ENCODE measurements around the gene TAL2.
"Not testable (repeated sequence)": the region's sequence is repeated elsewhere in the genome, so short reads cannot be mapped to it uniquely, and the experiment has no call there.

The TAL2 gene

DNA sequence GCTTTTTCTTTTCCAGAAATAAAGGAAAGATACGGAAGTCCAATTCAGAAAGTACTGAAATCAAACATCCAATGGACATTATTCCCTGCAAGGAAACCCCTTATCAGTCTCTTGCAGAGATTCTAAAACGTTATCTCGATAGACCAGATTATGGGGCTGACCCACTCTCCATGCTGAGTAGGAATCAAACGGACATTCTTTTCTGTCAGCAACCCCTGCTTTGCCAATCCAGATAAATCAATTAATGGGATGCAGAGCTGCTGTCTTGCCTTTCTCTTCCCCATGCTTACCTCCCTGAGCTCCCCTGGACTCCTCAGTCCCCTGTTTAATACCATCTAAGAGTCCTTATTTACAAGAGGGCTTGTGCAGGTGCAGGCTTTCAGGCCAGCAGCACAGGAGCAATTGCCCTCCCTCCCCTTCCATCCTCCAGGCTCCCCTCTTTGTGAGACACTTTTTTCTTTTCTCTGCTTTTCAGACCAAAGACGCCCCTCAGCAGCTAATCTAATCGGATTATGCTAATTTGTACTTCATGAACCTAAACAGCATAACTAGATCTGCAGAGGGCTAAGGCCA is 14.2 kb downstream of the TAL2 start:
- no peak for DNase-seq (ENCODE audit: low read depth in 2 of 2)

DNA sequence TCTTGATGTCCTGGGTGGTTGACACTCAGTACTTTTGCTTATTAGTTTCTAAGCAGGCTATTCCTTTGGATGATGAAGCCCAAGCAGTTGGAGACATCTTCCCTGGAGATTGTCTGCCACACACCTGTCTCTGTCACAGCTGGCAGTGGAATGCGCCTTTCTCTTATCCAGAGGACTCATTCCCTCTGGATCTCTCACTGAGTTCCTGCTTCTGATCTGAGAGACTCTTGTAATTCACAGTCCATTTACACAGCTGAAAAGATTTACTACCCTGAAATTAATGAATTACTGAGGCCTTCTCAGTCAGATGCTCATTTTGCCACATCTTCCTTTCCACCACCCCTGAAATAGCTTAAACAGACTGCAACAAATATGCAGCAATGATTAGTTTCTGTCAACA is 15.9 kb downstream of the TAL2 start:
- DNase-seq (ENCODE audit: low read depth in 2 of 2), result no peak

DNA sequence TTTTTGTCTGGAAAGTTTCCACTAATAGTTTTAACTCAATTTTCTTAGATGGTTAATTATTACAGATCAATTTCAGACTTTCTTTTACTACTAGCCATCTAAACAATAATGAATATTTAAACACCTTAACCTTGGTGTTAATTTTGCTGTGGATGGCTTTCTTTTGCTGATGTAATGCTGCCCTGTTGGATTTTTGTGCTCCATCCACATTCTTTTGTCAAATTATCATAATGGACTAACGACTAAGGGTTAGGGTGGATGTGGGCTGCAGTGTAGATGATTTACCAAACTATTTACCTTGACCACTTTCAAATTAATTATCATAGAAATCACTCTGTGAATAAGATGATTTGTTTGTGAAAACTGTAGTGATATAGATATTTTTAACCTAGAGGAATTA is 16.5 kb downstream of the TAL2 start:
- no peak for DNase-seq (ENCODE audit: low read depth in 2 of 2)

DNA sequence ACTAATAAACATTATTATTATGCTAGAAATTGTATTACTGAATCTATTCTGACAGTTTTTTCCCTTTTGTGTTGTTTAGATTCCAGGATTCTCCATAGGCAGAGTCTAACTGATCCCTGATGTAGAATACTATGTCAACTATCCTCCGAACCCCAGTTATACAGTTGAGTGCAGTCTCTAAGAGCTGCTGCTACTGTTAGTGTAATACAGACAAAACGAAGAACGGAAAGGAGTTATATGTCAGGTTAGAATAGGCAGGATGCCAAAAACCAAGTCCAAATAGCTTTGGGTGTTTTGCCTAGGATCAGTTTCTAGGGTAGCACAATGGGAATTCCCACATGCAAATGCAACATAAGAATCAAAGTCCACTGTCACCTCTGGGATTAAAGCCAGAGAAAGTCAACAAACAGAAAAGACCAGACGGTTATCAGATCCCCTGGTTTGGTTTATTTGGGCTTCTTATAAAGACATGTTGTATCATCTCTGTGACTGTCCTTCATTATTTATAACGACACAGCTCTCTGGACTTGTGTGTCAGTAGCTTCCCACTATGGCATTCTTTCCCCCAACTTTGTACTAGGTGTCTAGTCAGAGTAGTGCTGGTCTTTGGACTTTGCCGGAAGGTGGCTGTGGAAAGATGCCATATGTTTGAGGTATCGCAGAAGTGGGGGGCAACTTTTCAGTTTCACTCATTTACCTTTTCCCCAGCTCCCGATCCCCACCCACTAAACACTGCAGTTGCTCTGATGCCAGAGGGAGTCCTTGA is 17.2 kb downstream of the TAL2 start:
- no peak for DNase-seq (ENCODE audit: low read depth in 2 of 2)

DNA sequence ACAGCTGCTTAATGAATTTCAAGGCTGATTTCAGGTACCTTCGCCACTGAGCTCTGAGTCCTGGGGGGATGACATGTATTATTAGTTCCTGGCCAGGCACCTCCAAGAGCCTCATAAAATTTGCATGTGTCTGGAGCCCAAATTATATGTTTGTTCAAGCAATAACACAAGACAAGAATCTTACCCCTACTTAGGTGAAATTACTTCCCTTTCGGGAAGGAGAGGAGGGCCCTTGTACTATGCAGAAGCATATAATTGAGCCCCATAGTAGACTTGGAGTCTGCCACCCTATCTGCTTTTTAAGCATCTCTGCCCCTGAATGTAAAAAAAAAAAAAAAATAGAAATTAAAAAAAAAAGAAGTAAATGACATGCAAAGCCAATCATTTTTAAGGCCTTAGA is 19.1 kb downstream of the TAL2 start:
- no peak for DNase-seq (ENCODE audit: low read depth in 2 of 2)

DNA sequence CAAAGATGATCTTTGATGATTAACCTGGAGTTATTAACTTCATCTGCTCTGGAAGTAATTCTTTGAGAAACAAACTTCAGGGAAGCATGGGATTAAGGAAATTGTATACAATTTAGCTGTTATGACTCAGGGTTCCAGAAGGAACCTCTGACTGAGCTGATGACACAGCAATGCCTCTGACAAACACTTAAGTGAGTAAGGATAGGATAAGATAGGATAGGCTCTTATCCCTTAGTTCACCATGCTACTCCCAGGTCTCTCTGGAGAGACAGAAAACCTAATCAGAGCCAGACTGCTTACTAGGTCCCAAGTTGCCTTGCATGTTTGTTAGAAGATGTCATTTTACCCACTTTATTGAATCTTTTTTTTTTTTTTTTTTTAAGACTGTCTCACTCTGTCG is 19.5 kb downstream of the TAL2 start:
- DNase-seq (ENCODE audit: low read depth in 2 of 2), result no peak

DNA sequence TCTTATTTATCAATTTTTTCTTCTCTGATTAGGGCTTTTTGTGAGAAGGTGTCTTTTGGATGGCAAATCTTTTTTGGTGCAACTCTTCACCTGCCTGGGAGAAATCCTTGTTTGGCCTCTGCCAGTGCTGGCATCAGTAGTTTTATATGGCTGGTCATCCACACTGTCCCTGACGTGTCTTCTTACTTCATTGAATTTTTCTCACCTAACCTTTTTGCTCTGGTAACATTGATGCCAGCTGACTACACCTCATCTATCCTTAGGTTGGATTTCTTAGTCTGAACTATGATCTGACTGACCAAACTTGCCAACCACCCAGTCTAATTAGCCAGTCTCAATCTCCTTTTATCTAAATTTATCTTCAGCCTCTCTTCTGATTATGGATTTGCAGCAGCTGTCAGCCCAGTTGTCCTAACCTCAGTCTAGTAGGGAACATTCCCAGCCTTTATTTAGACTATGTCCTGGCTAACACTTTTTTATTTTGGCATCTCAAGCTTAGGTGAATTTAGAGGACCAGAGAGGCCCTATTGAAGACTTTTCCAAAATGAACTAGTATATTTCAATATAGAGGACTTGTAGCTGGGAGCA is 21.5 kb downstream of the TAL2 start:
- no peak for DNase-seq (ENCODE audit: low read depth in 2 of 2)

DNA sequence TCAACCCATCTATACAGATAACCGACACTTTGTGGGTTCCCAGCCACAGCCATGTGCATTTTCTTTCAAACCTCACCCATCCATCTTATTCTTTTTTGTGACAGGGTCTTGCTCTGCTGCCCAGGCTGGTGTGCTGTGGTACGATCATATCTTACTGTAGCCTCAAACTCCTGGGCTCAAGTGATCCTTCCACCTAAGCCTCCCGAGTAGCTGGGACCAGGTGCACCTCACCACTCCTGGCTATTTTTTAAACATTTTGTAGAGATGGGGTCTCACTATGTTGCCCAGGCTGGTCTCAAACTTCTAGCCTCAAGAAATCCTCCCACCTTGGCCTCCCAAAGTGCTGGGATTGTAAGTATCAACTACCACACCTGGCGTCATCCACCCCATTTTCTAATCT is 24.7 kb downstream of the TAL2 start:
- DNase-seq (ENCODE audit: low read depth in 2 of 2), result no peak

DNA sequence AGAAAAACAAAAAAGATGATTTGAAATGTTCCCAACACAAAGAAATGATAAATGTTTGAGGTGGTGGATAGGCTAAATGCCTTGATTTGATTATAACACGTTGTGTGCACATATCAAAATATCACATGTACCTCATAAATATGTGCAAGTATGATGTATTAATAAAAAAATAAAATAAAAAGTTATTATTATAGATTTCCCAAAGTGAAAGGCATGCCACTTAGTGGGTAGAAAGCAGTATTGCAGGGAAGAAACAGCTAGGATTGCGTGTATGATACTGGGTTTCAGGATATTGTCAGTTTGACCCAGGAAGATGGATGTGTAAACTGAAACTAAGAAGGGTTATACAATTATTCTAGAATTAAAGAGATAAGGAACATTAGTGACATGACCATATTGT is 28.5 kb downstream of the TAL2 start:
- DNase-seq (ENCODE audit: low read depth in 2 of 2), result no peak

DNA sequence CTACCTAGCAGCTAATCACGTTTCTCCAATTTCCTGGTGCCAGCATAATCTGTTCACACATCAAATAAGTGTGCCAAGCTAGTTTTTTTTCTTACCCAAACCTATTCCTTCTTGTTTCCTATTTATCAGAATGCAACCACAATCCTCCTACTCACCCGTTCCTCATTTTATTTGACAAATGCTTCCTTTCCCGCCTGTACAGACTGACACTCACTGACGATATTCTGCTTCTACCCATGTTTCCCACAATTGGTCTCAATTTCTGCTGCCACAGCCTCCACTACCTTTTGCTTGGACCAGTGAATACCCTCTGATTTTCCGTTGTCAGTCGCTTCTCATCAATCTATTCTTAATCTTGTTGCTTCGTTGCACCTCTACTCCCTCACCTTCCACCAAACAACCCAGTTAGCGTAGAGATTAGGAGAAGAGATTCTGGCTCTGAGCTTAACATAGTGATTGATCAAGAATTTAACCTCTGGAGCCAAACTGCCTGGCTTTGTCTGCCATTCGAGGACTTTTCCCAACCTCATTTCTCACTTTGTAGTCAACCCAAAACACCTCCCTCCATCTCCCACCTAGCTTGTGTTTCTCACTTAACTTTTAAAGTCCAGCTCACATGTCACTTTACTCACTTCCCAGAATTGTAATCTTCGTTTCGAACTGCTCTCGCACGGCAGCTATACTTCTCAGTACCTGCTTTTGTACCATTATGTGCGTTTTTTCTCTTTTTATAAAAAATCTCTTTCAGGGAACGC is 31.4 kb downstream of the TAL2 start:
- DNase-seq (ENCODE audit: low read depth in 2 of 2), result no peak

DNA sequence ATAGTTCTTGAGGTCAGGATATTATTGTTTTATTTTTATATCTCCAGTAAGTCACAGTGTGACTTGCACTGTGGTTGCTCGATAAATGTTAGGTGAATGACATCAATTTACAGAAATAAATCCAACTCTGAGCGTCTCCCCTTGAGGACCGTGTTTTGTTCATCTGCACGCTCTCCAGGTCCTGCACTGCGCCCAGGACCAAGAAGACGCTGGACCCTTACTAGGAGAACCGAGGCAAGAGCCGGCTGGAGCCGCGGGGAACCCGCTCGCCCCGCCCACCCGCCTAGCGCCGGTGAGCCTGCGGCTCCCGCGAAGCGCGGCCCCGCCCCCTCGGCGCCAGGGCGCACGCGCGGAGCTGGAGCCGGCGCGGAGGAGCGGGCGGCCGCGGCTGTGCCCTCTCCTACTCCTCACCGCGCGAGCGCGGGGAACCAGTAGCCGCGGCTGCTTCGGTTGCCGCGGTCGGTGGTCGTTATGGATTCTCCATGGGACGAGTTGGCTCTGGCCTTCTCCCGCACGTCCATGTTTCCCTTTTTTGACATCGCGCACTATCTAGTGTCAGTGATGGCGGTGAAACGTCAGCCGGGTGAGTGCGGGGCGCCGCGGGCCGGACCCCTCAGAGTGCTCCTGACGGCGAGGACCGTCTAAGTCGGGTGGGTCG is 32.1 kb downstream of the TAL2 start, which contains the start of gene TMEM38B:
Gene TMEM38B, plus strand, starts transcription at position 352 of the 658 bp plus-strand sequence. Its CDS starts 120 bp downstream, at position 472.
- DNase-seq (ENCODE audit: low read depth in 2 of 2), result peak; percentile 70 to 84

DNA sequence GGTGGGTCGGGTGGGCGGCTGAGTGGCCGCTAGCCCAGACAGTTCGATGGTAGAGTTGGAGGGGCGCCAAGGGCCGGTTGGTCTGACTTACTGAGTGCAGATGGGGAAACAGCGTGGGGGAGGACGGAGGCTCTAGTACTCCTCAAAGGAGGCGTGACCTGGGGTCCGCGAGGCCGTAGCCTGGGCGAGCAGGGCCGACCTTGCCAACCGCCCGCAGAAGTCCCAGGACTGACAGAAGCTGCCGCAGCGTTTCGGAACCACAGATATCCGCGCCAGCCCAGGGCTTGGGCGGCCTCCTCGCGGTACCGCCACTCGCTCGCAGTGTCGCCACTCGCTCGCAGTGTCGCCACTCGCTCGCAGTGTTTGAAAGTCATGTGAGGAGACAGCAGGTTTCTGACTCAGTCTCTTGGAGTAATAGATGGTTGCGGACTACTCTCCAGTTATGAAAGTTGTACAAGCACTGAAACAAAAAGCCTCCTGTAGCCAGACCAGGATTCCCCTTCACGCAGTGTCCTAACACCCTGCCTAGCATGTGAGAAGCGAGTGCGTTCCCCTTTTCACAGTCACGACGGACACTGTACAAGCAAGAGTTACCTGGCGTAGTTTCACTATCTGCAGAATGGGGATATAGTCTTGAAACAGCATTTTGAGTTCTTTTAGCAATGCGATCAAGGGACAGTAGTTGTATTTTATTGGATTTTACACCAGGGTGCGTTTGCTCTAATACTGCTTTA is 32.8 kb downstream of the TAL2 start:
- peak; percentile 21 to 37 for DNase-seq (ENCODE audit: low read depth in 2 of 2)

DNA sequence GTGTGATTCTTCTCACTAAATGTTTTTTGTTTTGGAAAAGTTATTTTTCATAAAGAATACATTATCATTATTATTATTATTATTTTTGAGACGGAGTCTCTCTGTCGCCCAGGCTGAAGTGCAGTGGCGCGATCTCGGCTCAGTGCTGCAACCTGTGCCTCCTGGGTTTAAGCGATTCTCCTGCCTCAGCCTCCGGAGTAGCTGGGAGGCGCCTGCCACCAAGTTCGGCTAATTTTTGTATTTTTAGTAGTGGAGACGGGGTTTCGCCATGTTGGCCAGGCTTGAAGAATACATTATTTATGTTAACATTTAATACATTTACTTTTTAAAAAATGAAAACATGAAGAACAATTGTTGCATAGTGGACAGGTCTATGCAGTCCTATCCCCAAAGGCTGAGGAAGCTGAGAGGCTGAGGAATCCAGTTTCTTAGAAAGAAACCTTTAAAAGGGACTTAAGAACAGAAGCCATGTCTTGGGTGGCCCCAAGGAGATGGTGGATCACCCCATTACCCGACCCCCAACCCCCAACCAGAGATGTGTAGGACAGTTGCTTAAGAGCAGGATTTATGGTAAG is 34.0 kb downstream of the TAL2 start:
- no peak for DNase-seq (ENCODE audit: low read depth in 2 of 2)

DNA sequence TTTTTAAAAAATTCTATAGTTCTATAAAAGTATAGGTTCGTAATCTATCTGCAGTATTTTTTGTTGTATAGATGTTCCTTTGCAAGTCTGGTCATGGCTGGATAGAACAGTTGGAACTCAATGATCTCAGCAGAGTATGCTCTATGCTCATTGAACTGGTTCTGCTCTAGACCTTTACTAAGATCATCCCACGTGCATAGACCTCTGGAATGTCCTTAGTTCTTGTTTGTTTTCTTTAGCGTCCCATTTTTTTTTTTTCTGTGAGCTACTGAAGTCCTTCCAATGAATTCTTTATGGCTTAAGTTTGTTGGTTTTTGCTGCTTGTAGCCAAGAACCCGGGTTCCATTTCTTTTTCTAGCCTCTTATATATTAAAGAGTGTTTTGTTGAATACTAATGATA is 35.6 kb downstream of the TAL2 start:
- no peak for DNase-seq (ENCODE audit: low read depth in 2 of 2)

DNA sequence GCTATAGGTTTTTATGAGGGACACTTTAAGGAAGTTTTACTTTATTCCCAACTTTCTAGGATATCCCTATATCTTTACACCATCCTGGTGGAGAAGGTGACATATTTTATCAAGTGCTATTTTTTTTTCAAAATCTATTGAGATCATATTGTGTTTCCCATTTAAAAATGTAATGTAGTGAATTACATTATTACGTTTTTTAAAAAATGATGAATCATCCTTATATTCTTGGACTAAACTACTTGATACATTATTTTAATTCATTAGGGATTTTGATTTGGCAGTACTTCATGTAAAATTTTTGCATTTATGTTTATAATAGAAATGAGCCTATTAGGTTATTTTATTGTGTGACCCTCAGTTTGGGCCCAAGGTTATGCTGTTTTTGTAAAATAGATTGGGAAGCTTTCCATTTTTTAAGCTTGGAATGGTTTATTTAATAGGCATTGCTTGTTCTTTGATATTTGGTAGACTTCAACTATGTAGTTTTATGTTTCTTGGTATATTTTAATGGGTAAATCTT is 36.2 kb downstream of the TAL2 start:
- no peak for DNase-seq (ENCODE audit: low read depth in 2 of 2)

DNA sequence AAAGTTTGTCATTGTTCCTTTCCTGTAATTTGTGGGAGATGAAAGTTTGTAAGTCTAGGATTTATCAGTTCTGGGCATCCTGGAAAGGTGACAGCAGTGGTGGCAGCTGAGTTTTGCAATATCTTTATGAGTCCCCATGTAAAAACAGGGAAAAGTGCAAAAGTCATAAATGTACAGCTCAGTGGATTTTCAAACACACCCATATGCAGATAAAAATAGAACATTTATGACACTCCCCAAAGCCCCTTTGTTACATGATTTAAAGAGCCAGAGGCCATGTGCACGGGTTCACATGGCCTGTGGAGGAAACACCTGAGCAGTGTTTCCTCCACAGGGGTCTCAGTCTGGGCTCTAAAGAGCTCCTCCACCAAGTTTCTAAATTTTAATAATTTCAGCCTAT is 38.4 kb downstream of the TAL2 start:
- DNase-seq (ENCODE audit: low read depth in 2 of 2), result no peak

DNA sequence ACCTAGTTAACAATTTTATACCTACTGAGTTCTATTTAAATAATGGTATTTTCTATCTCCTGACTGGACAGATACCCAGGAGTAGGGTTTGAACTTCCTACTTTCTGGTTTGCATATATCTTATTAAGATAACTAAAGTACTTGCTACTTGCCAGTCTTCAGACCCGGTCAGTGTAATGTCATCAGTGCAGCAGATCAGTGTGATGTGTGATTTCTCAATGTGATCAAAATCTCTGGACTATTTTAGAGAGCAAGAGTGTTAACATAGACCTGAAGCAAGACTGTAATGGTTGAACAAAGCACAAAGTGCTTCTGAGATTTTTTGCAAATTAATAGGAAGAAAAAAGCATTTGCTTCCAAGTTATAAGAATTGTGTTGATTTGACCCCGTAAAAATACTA is 38.9 kb downstream of the TAL2 start:
- DNase-seq (ENCODE audit: low read depth in 2 of 2), result no peak

DNA sequence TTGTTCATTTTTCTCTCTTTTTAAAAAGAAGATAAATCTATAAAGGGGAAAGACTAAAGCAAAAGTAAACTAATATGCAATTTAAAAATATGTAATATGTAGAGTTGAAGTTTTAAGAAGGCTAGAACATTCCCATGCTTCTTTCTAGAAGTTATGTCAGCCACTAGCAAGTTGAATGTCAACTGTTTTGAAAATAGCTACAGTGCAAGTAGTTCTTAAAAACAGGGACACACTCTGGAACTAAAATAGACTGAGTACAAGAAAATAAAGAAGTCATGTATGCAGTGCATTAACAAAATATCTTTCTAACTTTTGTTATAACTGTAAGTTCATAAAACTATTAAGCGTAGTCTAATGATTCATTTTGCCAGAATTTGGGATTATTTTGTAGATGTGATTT is 40.0 kb downstream of the TAL2 start:
- no peak for DNase-seq (ENCODE audit: low read depth in 2 of 2)

DNA sequence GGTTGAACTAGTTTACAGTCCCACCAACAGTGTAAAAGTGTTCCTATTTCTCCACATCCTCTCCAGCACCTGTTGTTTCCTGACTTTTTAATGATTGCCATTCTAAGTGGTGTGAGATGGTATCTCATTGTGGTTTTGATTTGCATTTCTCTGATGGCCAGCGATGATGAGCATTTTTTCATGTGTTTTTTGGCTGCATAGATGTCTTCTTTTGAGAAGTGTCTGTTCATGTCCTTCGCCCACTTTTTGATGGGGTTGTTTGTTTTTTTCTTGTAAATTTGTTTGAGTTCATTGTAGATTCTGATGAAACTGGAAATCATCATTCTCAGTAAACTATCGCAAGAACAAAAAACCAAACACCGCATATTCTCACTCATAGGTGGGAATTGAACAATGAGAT is 41.4 kb downstream of the TAL2 start:
- not testable (repeated sequence) for DNase-seq (ENCODE audit: low read depth in 2 of 2)

DNA sequence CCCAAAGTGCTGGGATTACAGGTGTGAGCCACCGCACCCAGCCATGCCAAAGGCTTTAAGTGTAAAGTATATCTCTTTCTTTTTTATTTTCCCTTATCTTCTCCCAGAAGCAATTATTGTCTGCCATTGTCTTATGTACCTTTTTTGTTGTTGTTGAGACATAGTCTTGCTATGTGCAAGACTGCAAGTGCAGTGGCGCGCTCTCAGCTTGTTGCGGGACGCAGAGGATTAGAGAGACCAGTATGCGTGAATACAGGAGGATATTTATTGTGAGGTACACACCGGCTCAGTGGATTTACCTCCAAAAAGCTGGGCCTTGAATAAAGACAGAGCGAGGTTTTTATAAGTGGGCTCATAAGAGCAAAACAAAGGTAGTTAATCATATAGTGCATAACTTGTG is 43.9 kb downstream of the TAL2 start:
- no peak for DNase-seq (ENCODE audit: low read depth in 2 of 2)

DNA sequence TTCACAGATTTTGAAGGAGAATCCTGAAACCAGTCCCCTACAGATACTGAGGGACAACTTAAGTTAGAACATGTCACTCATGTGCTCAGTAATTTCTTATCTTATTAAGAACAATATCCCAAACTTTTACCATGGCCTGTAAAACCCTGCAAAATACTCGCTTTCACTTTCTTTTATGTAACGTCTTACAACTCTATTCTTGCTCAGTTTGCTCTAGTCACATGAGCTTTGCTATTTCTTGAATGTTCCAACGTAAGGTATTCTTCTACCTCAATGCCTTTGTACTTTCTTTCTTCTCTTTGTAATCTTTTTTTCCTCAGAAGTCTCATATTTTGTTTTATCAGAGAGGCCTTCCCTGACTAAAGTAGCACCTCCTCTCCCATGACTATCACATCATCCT is 46.1 kb downstream of the TAL2 start:
- no peak for DNase-seq (ENCODE audit: low read depth in 2 of 2)

All from stimulated activated CD4-positive, alpha-beta T cell treated with anti-CD3 and anti-CD28 coated beads, Interleukin-1b, Interleukin-23, amount 100 ng/mL, for 4 hours (primary cell).